Spinal cord (tissue), 10 donors: ENCODE results near the gene CIPC. TPM values are rescaled to one million over a fixed set of nuclear protein-coding genes. Genes with fewer than 3 reads are reported as not detected.

Experiments
- DNase-seq, 6 donors: peaks; one replicate each; pipeline versions ENCODE4 v3.0.0 to v3.0.0-alpha.2; 2013 to 2015; ENCODE audit warnings: low spot score in 6 of 6, low read depth in 4 of 6
- H3K27ac ChIP-seq: one replicate; pipeline ENCODE4 v1.5.1; 2013; ENCODE audit warnings: low read depth, low read length, control low read depth
- H3K27me3 ChIP-seq: one replicate; pipeline ENCODE4 v1.6.1; 2013; ENCODE audit warnings: low read length; ENCODE audit not compliant: control insufficient read depth, insufficient read depth
- H3K36me3 ChIP-seq: one replicate; pipeline ENCODE4 v1.6.1; 2013; ENCODE audit warnings: low read length; ENCODE audit not compliant: control insufficient read depth, insufficient read depth
- H3K4me1 ChIP-seq: one replicate; pipeline ENCODE4 v1.6.1; 2013; ENCODE audit warnings: low read length; ENCODE audit not compliant: control insufficient read depth, insufficient read depth
- H3K4me3 ChIP-seq: one replicate; pipeline ENCODE4 v1.5.1; 2013; ENCODE audit warnings: low read depth, low read length, control low read depth
- H3K9me3 ChIP-seq: one replicate; pipeline ENCODE4 v1.6.1; 2013; ENCODE audit warnings: low read length; ENCODE audit not compliant: control insufficient read depth, insufficient read depth
- WGBS: methylation state at CpG from one replicate; pipeline ENCODE4 v1.1.5; 2013; ENCODE audit warnings: missing lambda C conversion rate; ENCODE audit not compliant: insufficient coverage; 5-methylcytosine and 5-hydroxymethylcytosine counted together
- polyA plus RNA-seq, 2 donors: library from polyadenylated mRNA; unstranded; fragments of 120-200 nt; gene quantifications; one replicate each; pipeline ENCODE4 v1.2.1, GENCODE V29; 2013; ENCODE audit not compliant: insufficient read length in 2 of 2
- total RNA-seq, 2 donors: library from RNA; depleted of rRNA in 1 of 2; stranded (reverse); fragments of 120-200 nt in 1 of 2; fragments of >200 nt in 1 of 2; gene quantifications; one replicate each; pipeline versions ENCODE4 v1.2.3 to v1.2.4, GENCODE V29; 2013 to 2014
- donor health status: healthy.

The CIPC gene
- total and polyA plus RNA-seq, 4 donors: 35.2 to 39.2 (median 38.3) TPM

- WGBS: 100% methylated on average over 1 of the region's 3 CpGs
- Histone ChIP-seq H3K9me3 (no peaks in the 10 kb centered on the region), H3K27me3 (peaks cover 7% of the 10 kb centered on the region), H3K4me3 (no peak overlapping the region), H3K36me3 (peaks cover 20% of the 10 kb centered on the region), H3K27ac (no peak overlapping the region), H3K4me1 (peaks cover 27% of the 10 kb centered on the region)
- DNase-seq: no peak
Measured at GRCh38 chr14:77130386-77130785, 32.3 kb downstream of the CIPC start.

GRCh38 chr14:77131206-77131605 lies 33.1 kb downstream of the CIPC start:
- Histone ChIP-seq H3K9me3 (no peaks in the 10 kb centered on the region), H3K36me3 (peaks cover 21% of the 10 kb centered on the region), H3K4me3 (no peak overlapping the region), H3K4me1 (peaks cover 22% of the 10 kb centered on the region), H3K27me3 (peaks cover 4% of the 10 kb centered on the region), H3K27ac (no peak overlapping the region)
- 77% methylated on average over 2 of the region's 2 CpGs for WGBS
- DNase-seq: no peak

- Histone ChIP-seq H3K27ac (no peak overlapping the region), H3K27me3 (peaks cover 4% of the 10 kb centered on the region), H3K9me3 (no peaks in the 10 kb centered on the region), H3K4me1 (peaks cover 22% of the 10 kb centered on the region), H3K36me3 (peaks cover 27% of the 10 kb centered on the region), H3K4me3 (no peak overlapping the region)
- WGBS: 85% methylated on average over 5 of the region's 5 CpGs
- no peak for DNase-seq
Measured at GRCh38 chr14:77131871-77132486, 33.9 kb downstream of the CIPC start.

GRCh38 chr14:77133720-77134338 lies 35.8 kb downstream of the CIPC start:
- peaks cover 41% of the 10 kb centered on the region for H3K36me3 ChIP-seq
- H3K4me1 ChIP-seq: peaks cover 17% of the 10 kb centered on the region
- H3K27ac ChIP-seq: no peak overlapping the region
- H3K27me3 ChIP-seq: peaks cover 8% of the 10 kb centered on the region
- H3K9me3 ChIP-seq: no peaks in the 10 kb centered on the region
- no peak overlapping the region for H3K4me3 ChIP-seq
- WGBS: 18% methylated on average over 22 of the region's 22 CpGs
- peak in 2 of 6 donors; percentile 57 to 84 for DNase-seq

- Histone ChIP-seq H3K27me3 (peaks cover 24% of the 10 kb centered on the region), H3K27ac (no peak overlapping the region), H3K4me1 (peaks cover 33% of the 10 kb centered on the region), H3K9me3 (no peaks in the 10 kb centered on the region), H3K4me3 (peak overlapping the region; percentile 49), H3K36me3 (peaks cover 28% of the 10 kb centered on the region)
- DNase-seq: no peak
- WGBS: 84% methylated on average over 13 of the region's 15 CpGs
Measured at GRCh38 chr14:77139022-77139421, 41.0 kb downstream of the CIPC start.

GRCh38 chr14:77139540-77140358 lies 41.7 kb downstream of the CIPC start:
- Histone ChIP-seq H3K27ac (peak overlapping the region; percentile 25), H3K9me3 (no peaks in the 10 kb centered on the region), H3K27me3 (peaks cover 23% of the 10 kb centered on the region), H3K4me1 (peaks cover 31% of the 10 kb centered on the region), H3K36me3 (peaks cover 28% of the 10 kb centered on the region), H3K4me3 (peak overlapping the region; percentile 49)
- peak in 2 of 6 donors; percentile 76 to 77 for DNase-seq
- WGBS: 3% methylated on average over 37 of the region's 52 CpGs

GRCh38 chr14:77140359-77141213 lies 42.5 kb downstream of the CIPC start:
- H3K4me3 ChIP-seq: peak overlapping the region; percentile 49
- H3K27me3 ChIP-seq: peaks cover 23% of the 10 kb centered on the region
- H3K27ac ChIP-seq: peak overlapping the region; percentile 67

GRCh38 chr14:77141214-77142004 lies 43.4 kb downstream of the CIPC start, which contains the start of gene ZDHHC22:
ZDHHC22 (minus strand) TSS chr14:77141791; CDS start chr14:77139738, 2,053 bp downstream.
- WGBS: under 1% methylated on average over 76 of the region's 77 CpGs
- DNase-seq: peak in 3 of 6 donors; percentile 71 to 89 (median 89)
- peaks cover 37% of the 10 kb centered on the region for H3K4me1 ChIP-seq
- H3K4me3 ChIP-seq: peak within 1 kb of the TSS; percentile 50
- H3K9me3 ChIP-seq: no peaks in the 10 kb centered on the region
- peaks cover 25% of the 10 kb centered on the region for H3K36me3 ChIP-seq
- H3K27ac ChIP-seq: peak within 1 kb of the TSS; percentile 73
- peaks cover 23% of the 10 kb centered on the region for H3K27me3 ChIP-seq

More at GRCh38 chr14:77140359-77141213, 42.5 kb downstream of the CIPC start:
- peaks cover 28% of the 10 kb centered on the region for H3K36me3 ChIP-seq
- H3K9me3 ChIP-seq: no peaks in the 10 kb centered on the region
- H3K4me1 ChIP-seq: peaks cover 31% of the 10 kb centered on the region
- under 1% methylated on average over 63 of the region's 67 CpGs for WGBS
- DNase-seq: peak in 2 of 6 donors; percentile 70 to 78
